ENCODE data around the gene RASGEF1C.

RASGEF1C gene

DNA sequence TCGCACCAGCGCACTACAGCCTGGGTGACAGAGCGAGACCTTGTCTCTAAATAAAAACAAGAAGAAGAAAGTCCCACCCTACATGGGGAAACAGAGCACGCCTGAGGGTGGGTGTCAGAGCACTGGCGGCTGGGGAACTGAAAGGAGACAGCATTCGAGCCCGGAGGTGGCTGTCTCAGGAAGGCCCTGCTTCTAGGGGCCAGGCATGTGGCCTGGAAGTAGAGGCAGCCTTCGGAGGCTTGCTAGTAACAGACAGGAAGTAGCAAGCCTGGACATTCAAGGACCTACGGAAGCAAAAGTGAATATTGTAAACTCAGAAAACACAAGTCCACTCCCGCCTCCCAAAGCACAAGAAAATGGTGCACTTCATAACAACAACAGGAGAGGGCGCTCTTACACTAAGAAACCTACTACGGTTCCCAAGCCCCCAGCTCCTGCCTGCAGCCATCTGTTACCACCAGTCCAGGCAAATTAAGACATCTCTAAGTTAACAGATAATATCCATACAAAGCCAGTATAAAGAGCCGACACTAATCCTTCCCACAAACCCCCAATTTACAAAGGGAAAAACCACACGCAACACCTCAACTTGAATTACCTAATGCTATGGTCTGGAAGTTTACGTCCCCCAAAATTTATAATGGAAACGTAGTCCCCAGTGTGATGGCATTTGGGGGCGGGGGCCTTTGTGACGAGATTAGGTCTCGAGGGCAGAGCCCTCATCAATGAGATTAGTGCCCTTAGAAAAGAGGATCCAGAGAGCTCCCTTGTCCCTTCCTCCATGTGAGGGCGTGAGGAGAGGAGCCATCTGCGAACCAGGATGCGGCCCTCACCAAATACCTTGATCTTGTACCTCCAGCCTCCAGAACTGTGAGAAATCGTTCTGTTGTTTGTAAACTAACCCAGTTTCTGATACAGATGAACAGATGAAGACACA, 7.7 kb downstream of the RASGEF1C start:
- H3K4me2 ChIP-seq (ENCODE audit: low read depth, low read length, poor library complexity, severe bottlenecking), result no peak overlapping the region

DNA sequence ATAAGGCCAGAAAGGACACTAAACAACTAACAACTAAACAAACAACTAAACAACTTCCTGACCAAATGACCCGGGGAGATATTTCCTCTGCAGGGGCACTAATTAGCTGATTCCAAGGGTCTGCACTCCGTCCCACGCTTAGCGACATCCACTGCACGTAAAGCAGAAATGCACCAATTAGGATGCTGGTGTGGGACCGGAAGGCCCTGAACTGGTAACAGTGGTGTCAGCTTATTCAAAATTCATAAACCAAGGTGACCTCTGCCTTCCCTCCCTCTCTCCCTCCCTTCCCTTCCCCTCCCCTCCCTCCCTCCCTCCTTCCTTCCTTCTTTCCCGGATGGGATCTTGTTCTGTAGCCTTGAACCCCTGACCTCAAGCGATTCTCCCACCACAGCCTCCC, 9.6 kb downstream of the RASGEF1C start:
- Histone ChIP-seq H3K4me3 (ENCODE audit: low read length, poor library complexity, severe bottlenecking) (no peak overlapping the region), H3K4me1 (ENCODE audit: insufficient read depth, low read length, poor library complexity, severe bottlenecking) (no peaks in the 10 kb centered on the region), H3K9me3 (ENCODE audit: insufficient read depth, low read depth, low read length) (no peaks in the 10 kb centered on the region), H3K9ac (ENCODE audit: low read depth, low read length, poor library complexity, severe bottlenecking) (no peak overlapping the region), H2AFZ (ENCODE audit: low read length) (no peak overlapping the region), H3K36me3 (ENCODE audit: insufficient read depth, low read length) (no peaks in the 10 kb centered on the region), H3F3A (ENCODE audit: low read depth) (no peaks in the 10 kb centered on the region), H3K9me2 (replicated peaks; ENCODE audit: low read depth, low read length) (no peaks in the 10 kb centered on the region), H3K27me3 (ENCODE audit: insufficient read depth, low read length, poor library complexity, severe bottlenecking) (no peaks in the 10 kb centered on the region), H3K4me2 (ENCODE audit: low read depth, low read length, poor library complexity, severe bottlenecking) (no peak overlapping the region), H3K79me2 (ENCODE audit: insufficient read depth, low read length) (no peaks in the 10 kb centered on the region), H4K20me1 (ENCODE audit: insufficient read depth, low read length, poor library complexity, severe bottlenecking) (no peaks in the 10 kb centered on the region)
- TF ChIP-seq, protein P1, sequence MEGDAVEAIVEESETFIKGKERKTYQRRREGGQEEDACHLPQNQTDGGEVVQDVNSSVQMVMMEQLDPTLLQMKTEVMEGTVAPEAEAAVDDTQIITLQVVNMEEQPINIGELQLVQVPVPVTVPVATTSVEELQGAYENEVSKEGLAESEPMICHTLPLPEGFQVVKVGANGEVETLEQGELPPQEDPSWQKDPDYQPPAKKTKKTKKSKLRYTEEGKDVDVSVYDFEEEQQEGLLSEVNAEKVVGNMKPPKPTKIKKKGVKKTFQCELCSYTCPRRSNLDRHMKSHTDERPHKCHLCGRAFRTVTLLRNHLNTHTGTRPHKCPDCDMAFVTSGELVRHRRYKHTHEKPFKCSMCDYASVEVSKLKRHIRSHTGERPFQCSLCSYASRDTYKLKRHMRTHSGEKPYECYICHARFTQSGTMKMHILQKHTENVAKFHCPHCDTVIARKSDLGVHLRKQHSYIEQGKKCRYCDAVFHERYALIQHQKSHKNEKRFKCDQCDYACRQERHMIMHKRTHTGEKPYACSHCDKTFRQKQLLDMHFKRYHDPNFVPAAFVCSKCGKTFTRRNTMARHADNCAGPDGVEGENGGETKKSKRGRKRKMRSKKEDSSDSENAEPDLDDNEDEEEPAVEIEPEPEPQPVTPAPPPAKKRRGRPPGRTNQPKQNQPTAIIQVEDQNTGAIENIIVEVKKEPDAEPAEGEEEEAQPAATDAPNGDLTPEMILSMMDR (conservative IDR thresholded peaks at IDR 0.05; ENCODE audit: low read length), result no peak
- no peak for TF ChIP-seq EZH2phosphoT487 (IDR thresholded peaks at IDR 0.05; ENCODE audit: borderline replicate concordance)

More for the DNA sequence above, 7.7 kb downstream of the RASGEF1C start:
- H3K9ac ChIP-seq (ENCODE audit: low read depth, low read length, poor library complexity, severe bottlenecking), result no peak overlapping the region
- H3K79me2 ChIP-seq (ENCODE audit: insufficient read depth, low read length), result no peaks in the 10 kb centered on the region
- H3K9me2 ChIP-seq (replicated peaks; ENCODE audit: low read depth, low read length), result no peaks in the 10 kb centered on the region
- TF ChIP-seq, protein P1 (conservative IDR thresholded peaks at IDR 0.05; ENCODE audit: low read length), result peak; percentile 69
- TF ChIP-seq EZH2phosphoT487 (IDR thresholded peaks at IDR 0.05; ENCODE audit: borderline replicate concordance), result no peak
- H3K9me3 ChIP-seq (ENCODE audit: insufficient read depth, low read depth, low read length), result no peaks in the 10 kb centered on the region
- no peaks in the 10 kb centered on the region for H3K4me1 ChIP-seq (ENCODE audit: insufficient read depth, low read length, poor library complexity, severe bottlenecking)
- no peak overlapping the region for H2AFZ ChIP-seq (ENCODE audit: low read length)
- H3K4me3 ChIP-seq (ENCODE audit: low read length, poor library complexity, severe bottlenecking), result no peak overlapping the region
- H4K20me1 ChIP-seq (ENCODE audit: insufficient read depth, low read length, poor library complexity, severe bottlenecking), result no peaks in the 10 kb centered on the region
- H3K27me3 ChIP-seq (ENCODE audit: insufficient read depth, low read length, poor library complexity, severe bottlenecking), result no peaks in the 10 kb centered on the region
- no peaks in the 10 kb centered on the region for H3K36me3 ChIP-seq (ENCODE audit: insufficient read depth, low read length)
- no peaks in the 10 kb centered on the region for H3F3A ChIP-seq (ENCODE audit: low read depth)

DNA sequence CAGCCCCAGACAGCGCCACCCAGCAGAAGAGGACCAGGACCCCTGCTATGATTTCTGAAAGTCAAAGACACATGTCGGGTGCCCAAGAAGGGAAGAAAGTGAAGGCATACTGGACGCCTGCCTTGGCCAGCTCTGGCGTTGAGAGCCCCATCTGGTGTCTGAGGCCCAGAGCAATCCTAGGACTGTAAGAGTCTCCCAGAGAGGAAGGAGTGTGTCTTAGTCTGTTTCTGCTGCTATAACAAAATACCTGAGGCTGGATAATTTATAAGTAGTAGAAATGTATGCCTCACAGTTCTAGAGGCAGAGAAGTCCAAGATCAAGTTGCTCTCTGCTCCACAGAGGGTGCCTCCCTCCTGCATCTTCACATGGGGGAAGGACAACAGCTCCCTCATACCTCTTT, 10.8 kb downstream of the RASGEF1C start:
- Histone ChIP-seq H3K4me1 (ENCODE audit: insufficient read depth, low read length, poor library complexity, severe bottlenecking) (no peaks in the 10 kb centered on the region), H3K9ac (ENCODE audit: low read depth, low read length, poor library complexity, severe bottlenecking) (no peak overlapping the region), H3K4me3 (ENCODE audit: low read length, poor library complexity, severe bottlenecking) (no peak overlapping the region), H3K79me2 (ENCODE audit: insufficient read depth, low read length) (no peaks in the 10 kb centered on the region), H4K20me1 (ENCODE audit: insufficient read depth, low read length, poor library complexity, severe bottlenecking) (no peaks in the 10 kb centered on the region), H3K4me2 (ENCODE audit: low read depth, low read length, poor library complexity, severe bottlenecking) (no peak overlapping the region), H2AFZ (ENCODE audit: low read length) (no peak overlapping the region), H3K9me2 (replicated peaks; ENCODE audit: low read depth, low read length) (no peaks in the 10 kb centered on the region), H3K9me3 (ENCODE audit: insufficient read depth, low read depth, low read length) (no peaks in the 10 kb centered on the region), H3F3A (ENCODE audit: low read depth) (no peaks in the 10 kb centered on the region), H3K36me3 (ENCODE audit: insufficient read depth, low read length) (no peaks in the 10 kb centered on the region), H3K27me3 (ENCODE audit: insufficient read depth, low read length, poor library complexity, severe bottlenecking) (no peaks in the 10 kb centered on the region)
- TF ChIP-seq EZH2phosphoT487 (IDR thresholded peaks at IDR 0.05; ENCODE audit: borderline replicate concordance), result no peak
- TF ChIP-seq, protein P1 (conservative IDR thresholded peaks at IDR 0.05; ENCODE audit: low read length), result no peak
